ENCODE measurements around the gene PITPNC1.
"Not testable (repeated sequence)": the region's sequence is repeated elsewhere in the genome, so short reads cannot be mapped to it uniquely, and the experiment has no call there.

The PITPNC1 gene

GRCh38 chr17:67393809-67394397, 16.8 kb downstream of the PITPNC1 start:
- DNase-seq (ENCODE audit: low read depth in 1 of 2, low spot score in 1 of 2), result no peak

- no peak for DNase-seq (ENCODE audit: low read depth in 1 of 2, low spot score in 1 of 2)
These were observed 22.6 kb downstream of the PITPNC1 start for GRCh38 chr17:67399676-67400075.

GRCh38 chr17:67400193-67400592, 23.1 kb downstream of the PITPNC1 start:
- DNase-seq (ENCODE audit: low read depth in 1 of 2, low spot score in 1 of 2), result no peak

GRCh38 chr17:67401106-67401505, 24.0 kb downstream of the PITPNC1 start:
- DNase-seq (ENCODE audit: low read depth in 1 of 2, low spot score in 1 of 2), result no peak

- no peak for DNase-seq (ENCODE audit: low read depth in 1 of 2, low spot score in 1 of 2)
These were observed 24.8 kb downstream of the PITPNC1 start for GRCh38 chr17:67401598-67402504.

GRCh38 chr17:67403065-67403464, 26.0 kb downstream of the PITPNC1 start:
- DNase-seq (ENCODE audit: low read depth in 1 of 2, low spot score in 1 of 2), result no peak

GRCh38 chr17:67403483-67403882, 26.4 kb downstream of the PITPNC1 start:
- no peak for DNase-seq (ENCODE audit: low read depth in 1 of 2, low spot score in 1 of 2)

GRCh38 chr17:67408455-67408830, 31.4 kb downstream of the PITPNC1 start:
- DNase-seq (ENCODE audit: low read depth in 1 of 2, low spot score in 1 of 2), result not testable (repeated sequence)

GRCh38 chr17:67411397-67411796, 34.3 kb downstream of the PITPNC1 start:
- no peak for DNase-seq (ENCODE audit: low read depth in 1 of 2, low spot score in 1 of 2)

- DNase-seq (ENCODE audit: low read depth in 1 of 2, low spot score in 1 of 2), result no peak
These were observed 35.0 kb downstream of the PITPNC1 start for GRCh38 chr17:67412032-67412431.

GRCh38 chr17:67412941-67413340, 35.9 kb downstream of the PITPNC1 start:
- no peak for DNase-seq (ENCODE audit: low read depth in 1 of 2, low spot score in 1 of 2)

GRCh38 chr17:67413388-67413787, 36.3 kb downstream of the PITPNC1 start:
- DNase-seq (ENCODE audit: low read depth in 1 of 2, low spot score in 1 of 2), result no peak

GRCh38 chr17:67414130-67414529, 37.0 kb downstream of the PITPNC1 start:
- DNase-seq (ENCODE audit: low read depth in 1 of 2, low spot score in 1 of 2), result no peak

GRCh38 chr17:67414559-67414958, 37.5 kb downstream of the PITPNC1 start:
- DNase-seq (ENCODE audit: low read depth in 1 of 2, low spot score in 1 of 2), result no peak

- no peak for DNase-seq (ENCODE audit: low read depth in 1 of 2, low spot score in 1 of 2)
These were observed 38.2 kb downstream of the PITPNC1 start for GRCh38 chr17:67415291-67415690.

- no peak for DNase-seq (ENCODE audit: low read depth in 1 of 2, low spot score in 1 of 2)
These were observed 40.4 kb downstream of the PITPNC1 start for GRCh38 chr17:67417507-67417906.

- DNase-seq (ENCODE audit: low read depth in 1 of 2, low spot score in 1 of 2), result no peak
These were observed 43.9 kb downstream of the PITPNC1 start for GRCh38 chr17:67420994-67421393.

- DNase-seq (ENCODE audit: low read depth in 1 of 2, low spot score in 1 of 2), result peak in 1 of 2 donors; percentile 41
These were observed 44.8 kb downstream of the PITPNC1 start for GRCh38 chr17:67421869-67422273.

GRCh38 chr17:67422296-67422695, 45.2 kb downstream of the PITPNC1 start:
- not testable (repeated sequence) for DNase-seq (ENCODE audit: low read depth in 1 of 2, low spot score in 1 of 2)

- DNase-seq (ENCODE audit: low read depth in 1 of 2, low spot score in 1 of 2), result no peak
These were observed 45.8 kb downstream of the PITPNC1 start for GRCh38 chr17:67422897-67423296.

- no peak for DNase-seq (ENCODE audit: low read depth in 1 of 2, low spot score in 1 of 2)
These were observed 48.6 kb downstream of the PITPNC1 start for GRCh38 chr17:67425571-67426160.

- no peak for DNase-seq (ENCODE audit: low read depth in 1 of 2, low spot score in 1 of 2)
These were observed 50.3 kb downstream of the PITPNC1 start for GRCh38 chr17:67427424-67427823.
